ENCODE data around the gene SCUBE3. TPM values are rescaled to one million over a fixed set of nuclear protein-coding genes. Genes with fewer than 3 reads are reported as not detected.

SCUBE3 gene
- total and polyA plus RNA-seq, 2 of the 4 experiments (the other 2 are of a cell fraction): 19.9 to 45.5 TPM

- in situ Hi-C loops (cut with MboI; ENCODE audit: low sequenced_read_pairs) (no loop called here), intact Hi-C loops (cut with micrococcal nuclease) (no loop called here), dilution Hi-C loops (cut with HindIII; ENCODE audit: low sequenced_read_pairs, unreplicated experiment) (no loop called here)
- H3K36me3 ChIP-seq (ENCODE audit: control insufficient read depth, insufficient read depth, low read length): 0 out of 2 replicates have a peak, but pooled peaks cover 2% of the 10 kb centered on the region
- H2AFZ ChIP-seq (replicated peaks; ENCODE audit: low read length, poor library complexity): no peak overlapping the region
- no TSS peak for BruUV-seq (replicated peaks)
- H2BK5ac ChIP-seq (ENCODE audit: low read depth, low read length, poor library complexity, severe bottlenecking): no peak overlapping the region
- no peaks in the 10 kb centered on the region for H3K27me3 ChIP-seq (ENCODE audit: control insufficient read depth, insufficient read depth, low read length)
- no peak overlapping the region for H3K23ac ChIP-seq (ENCODE audit: low read depth, low read length)
- H3K4me3 ChIP-seq (ENCODE audit: insufficient read depth, low read depth, low read length): no peak overlapping the region
- no peak overlapping the region for H3K9ac ChIP-seq (ENCODE audit: low read depth, low read length)
- H3K56ac ChIP-seq (ENCODE audit: extremely low read depth, insufficient read depth, low read length): no peak overlapping the region
- H2AK5ac ChIP-seq (ENCODE audit: low read depth, low read length): no peak overlapping the region
- H2BK20ac ChIP-seq (ENCODE audit: low read depth, low read length): no peak overlapping the region
- H4K8ac ChIP-seq (ENCODE audit: low read depth in 2 of 2, low read length in 2 of 2): no peak overlapping the region
- no peak overlapping the region for H3K14ac ChIP-seq (replicated peaks; ENCODE audit: low read depth, low read length)
- no peak overlapping the region for H2BK120ac ChIP-seq (ENCODE audit: low read depth, low read length)
- H4K91ac ChIP-seq (ENCODE audit: insufficient read depth, low read depth, low read length): no peak overlapping the region
- ChIA-PET POLR2A (ENCODE audit: unreplicated experiment) (no interaction called here), CTCF (no interaction called here)
- H3K4me1 ChIP-seq (ENCODE audit: control insufficient read depth, insufficient read depth, low read length): peaks cover 13% of the 10 kb centered on the region
- no peak overlapping the region for H4K5ac ChIP-seq (ENCODE audit: low read depth, low read length)
- no peak overlapping the region for H3K18ac ChIP-seq (ENCODE audit: low read depth, low read length)
- no peaks in the 10 kb centered on the region; the same call in 1 of the 2 replicates for H4K20me1 ChIP-seq (ENCODE audit: insufficient read depth, low read length)
- no peak overlapping the region for H3K4ac ChIP-seq (ENCODE audit: low read depth, low read length)
- H2AK9ac ChIP-seq (replicated peaks; ENCODE audit: low read depth, low read length, poor library complexity): no peak overlapping the region
- peaks cover 8 to 22% of the 10 kb centered on the region in 2 experiments; a peak in 3 of 4 replicates for H3K79me1 ChIP-seq (ENCODE audit: low read depth in 1 of 2, low read length in 2 of 2)
- DNase-seq: no peak
- H3K27ac ChIP-seq (ENCODE audit: insufficient read depth, low read length): no peak overlapping the region
- H3K4me2 ChIP-seq (ENCODE audit: low read depth, low read length): no peak overlapping the region
- no CpG with 5 or more reads among the region's 2 CpGs for WGBS, 2 experiments (ENCODE audit: extremely low coverage in 2 of 2, insufficient read length in 1 of 2)
- H3K9me1 ChIP-seq (ENCODE audit: insufficient read depth, low read length): peaks cover 11% of the 10 kb centered on the region
- TF ChIP-seq CEBPB (IDR thresholded peaks at IDR 0.05; ENCODE audit: low read depth, low read length) (no peak), POLR2A (IDR thresholded peaks at IDR 0.05; ENCODE audit: low read depth, low read length) (no peak), FOS (IDR thresholded peaks at IDR 0.05; ENCODE audit: low read depth, low read length) (no peak), MAFK (IDR thresholded peaks at IDR 0.05; ENCODE audit: low read depth, low read length) (no peak), USF2 (IDR thresholded peaks at IDR 0.05; ENCODE audit: low read depth, low read length) (no peak)
- no peak for ATAC-seq (ENCODE audit: low read depth)
- H2BK15ac ChIP-seq (ENCODE audit: low read depth, low read length): no peak overlapping the region
- no peaks in the 10 kb centered on the region for H3K9me3 ChIP-seq (ENCODE audit: control insufficient read depth, insufficient read depth, low read length)
Measured at GRCh38 chr6:35272005-35272404, 58.2 kb downstream of the SCUBE3 start.

All from IMR-90 (cell line).